ENCODE results near the gene TEN1. TPM values are rescaled to one million over a fixed set of nuclear protein-coding genes. Genes with fewer than 3 reads are reported as not detected.
A peak's percentile ranks its signal among the peaks of the same experiment; 100 is the strongest.
"Not testable (repeated sequence)": the region's sequence is repeated elsewhere in the genome, so short reads cannot be mapped to it uniquely, and the experiment has no call there.

Gene TEN1, protein sequence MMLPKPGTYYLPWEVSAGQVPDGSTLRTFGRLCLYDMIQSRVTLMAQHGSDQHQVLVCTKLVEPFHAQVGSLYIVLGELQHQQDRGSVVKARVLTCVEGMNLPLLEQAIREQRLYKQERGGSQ
- 10 to 100 TPM; 23.5 to 27.0 (median 25.5) TPM for polyA plus RNA-seq (ENCODE audit: insufficient read length in 3 of 3)
- long read RNA-seq, donor 1, transcript TEN1-201 (4 exons, 994 nt) = major isoform, 16 of 16 reads
- long read RNA-seq, donor 1, partial matches to known transcripts = 0 of 16 reads
- long read RNA-seq, donor 1, other reads (novel, unspliced or antisense) = 0 of 16 reads
- long read RNA-seq, donor 2, transcript TEN1-201 (4 exons, 994 nt) = major isoform, 22 of 22 reads
- long read RNA-seq, donor 2, partial matches to known transcripts = 0 of 22 reads
- long read RNA-seq, donor 2, other reads (novel, unspliced or antisense) = 0 of 22 reads
- long read RNA-seq, donor 3, transcript TEN1-201 (4 exons, 994 nt) = major isoform, 21 of 21 reads
- long read RNA-seq, donor 3, partial matches to known transcripts = 0 of 21 reads
- long read RNA-seq, donor 3, other reads (novel, unspliced or antisense) = 0 of 21 reads
- long read RNA-seq, donor 4, transcript TEN1-201 (4 exons, 994 nt) = major isoform, 19 of 19 reads
- long read RNA-seq, donor 4, partial matches to known transcripts = 0 of 19 reads
- long read RNA-seq, donor 4, other reads (novel, unspliced or antisense) = 0 of 19 reads
- long read RNA-seq, donor 5, transcript TEN1-201 (4 exons, 994 nt) = major isoform, 13 of 13 reads
- long read RNA-seq, donor 5, partial matches to known transcripts = 0 of 13 reads
- long read RNA-seq, donor 5, other reads (novel, unspliced or antisense) = 0 of 13 reads
- long read RNA-seq, donor 6, transcript TEN1-201 (4 exons, 994 nt) = major isoform, 17 of 17 reads
- long read RNA-seq, donor 6, partial matches to known transcripts = 0 of 17 reads
- long read RNA-seq, donor 6, other reads (novel, unspliced or antisense) = 0 of 17 reads
- long read RNA-seq, donor 7, transcript TEN1-201 (4 exons, 994 nt) = major isoform, 15 of 16 reads
- long read RNA-seq, donor 7, partial matches to known transcripts = 0 of 16 reads
- long read RNA-seq, donor 7, other reads (novel, unspliced or antisense) = 0 of 16 reads
- long read RNA-seq, donor 8, transcript TEN1-201 (4 exons, 994 nt) = major isoform, 13 of 13 reads
- long read RNA-seq, donor 8, partial matches to known transcripts = 0 of 13 reads
- long read RNA-seq, donor 8, other reads (novel, unspliced or antisense) = 0 of 13 reads
- long read RNA-seq, donor 9, transcript TEN1-201 (4 exons, 994 nt) = major isoform, 21 of 26 reads
- long read RNA-seq, donor 9, partial matches to known transcripts = 5 of 26 reads
- long read RNA-seq, donor 9, other reads (novel, unspliced or antisense) = 0 of 26 reads
- long read RNA-seq, donor 10, transcript TEN1-201 (4 exons, 994 nt) = major isoform, 19 of 19 reads
- long read RNA-seq, donor 10, partial matches to known transcripts = 0 of 19 reads
- long read RNA-seq, donor 10, other reads (novel, unspliced or antisense) = 0 of 19 reads
- long read RNA-seq, donor 11, transcript TEN1-201 (4 exons, 994 nt) = major isoform, 20 of 20 reads
- long read RNA-seq, donor 11, partial matches to known transcripts = 0 of 20 reads
- long read RNA-seq, donor 11, other reads (novel, unspliced or antisense) = 0 of 20 reads
- long read RNA-seq, donor 12, transcript TEN1-201 (4 exons, 994 nt) = major isoform, 26 of 26 reads
- long read RNA-seq, donor 12, partial matches to known transcripts = 0 of 26 reads
- long read RNA-seq, donor 12, other reads (novel, unspliced or antisense) = 0 of 26 reads
- long read RNA-seq, donor 13, transcript TEN1-201 (4 exons, 994 nt) = major isoform, 8 of 8 reads
- long read RNA-seq, donor 13, partial matches to known transcripts = 0 of 8 reads
- long read RNA-seq, donor 13, other reads (novel, unspliced or antisense) = 0 of 8 reads
- long read RNA-seq, donor 14 = 0 reads
- long read RNA-seq, donor 15 = 0 reads
- long read RNA-seq, donor 16, transcript TEN1-201 (4 exons, 994 nt) = major isoform, 25 of 25 reads
- long read RNA-seq, donor 16, partial matches to known transcripts = 0 of 25 reads
- long read RNA-seq, donor 16, other reads (novel, unspliced or antisense) = 0 of 25 reads

DNA sequence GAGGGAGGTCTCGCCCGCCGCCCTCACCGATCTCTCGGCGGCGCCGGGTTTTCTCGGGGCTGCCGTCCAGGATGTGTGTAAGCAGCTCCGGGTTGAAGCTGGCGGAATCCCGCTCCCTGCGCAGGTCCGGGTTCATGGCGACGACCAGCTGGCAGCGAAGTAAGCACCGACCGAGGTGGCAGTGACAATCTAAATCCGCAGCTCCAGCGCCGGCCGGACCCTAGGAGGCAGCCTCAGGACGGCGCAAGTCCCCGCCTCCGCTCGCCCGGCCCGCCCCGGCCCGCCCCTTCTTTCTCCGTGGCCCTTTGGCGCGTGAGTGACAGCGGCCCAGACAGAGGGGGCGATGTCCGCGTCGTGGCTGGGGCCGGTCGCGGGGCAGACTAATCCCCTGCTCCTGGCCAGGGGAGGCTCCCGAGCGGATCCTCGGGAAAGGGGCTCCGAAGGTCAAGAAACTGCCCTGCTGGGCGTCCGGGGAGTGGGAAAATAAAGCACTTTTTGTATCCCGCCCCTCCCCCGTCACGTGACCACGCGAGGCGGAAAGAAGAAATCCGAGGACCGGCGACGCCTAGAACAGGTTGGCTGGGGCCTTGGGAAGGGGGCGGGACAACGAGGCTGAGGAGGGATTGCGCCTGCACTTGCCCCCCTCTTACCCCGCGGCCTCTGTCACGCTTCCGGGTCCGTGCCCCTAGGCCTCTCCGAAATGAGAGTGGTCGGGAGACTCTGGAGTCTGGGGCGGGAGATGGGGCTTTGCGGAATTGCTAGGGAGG is at the start of gene TEN1, which contains the start of gene ACOX1:
TSS of gene TEN1 (plus strand) at position 303 of the 767 bp plus-strand sequence. CDS start 6,953 bp downstream, outside the sequence.
TSS of gene ACOX1 (minus strand) at position 229 of the 767 bp plus-strand sequence. CDS start at position 136, 93 bp downstream.
- peak; percentile 98 for DNase-seq

DNA sequence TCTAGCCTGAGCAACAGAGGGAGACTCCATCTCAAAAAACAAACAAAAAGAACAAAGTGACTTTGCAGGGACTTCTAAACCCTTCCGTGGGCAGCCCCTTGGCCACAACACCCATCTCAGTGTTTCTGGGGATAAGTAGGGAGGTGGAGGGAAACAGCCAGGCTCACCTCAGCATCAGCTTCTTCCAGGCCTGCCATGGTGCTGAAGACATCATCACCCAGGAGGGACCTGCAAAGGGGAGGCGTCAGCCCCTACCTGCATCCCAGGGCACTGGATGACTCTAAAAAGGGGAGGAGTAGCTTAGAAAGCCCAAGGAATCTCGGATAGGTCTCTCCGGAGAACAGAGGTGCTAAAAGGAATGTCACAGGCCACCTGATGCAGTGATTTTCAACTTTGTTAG is 48.0 kb upstream of the TEN1 start:
- DNase-seq = no peak

DNA sequence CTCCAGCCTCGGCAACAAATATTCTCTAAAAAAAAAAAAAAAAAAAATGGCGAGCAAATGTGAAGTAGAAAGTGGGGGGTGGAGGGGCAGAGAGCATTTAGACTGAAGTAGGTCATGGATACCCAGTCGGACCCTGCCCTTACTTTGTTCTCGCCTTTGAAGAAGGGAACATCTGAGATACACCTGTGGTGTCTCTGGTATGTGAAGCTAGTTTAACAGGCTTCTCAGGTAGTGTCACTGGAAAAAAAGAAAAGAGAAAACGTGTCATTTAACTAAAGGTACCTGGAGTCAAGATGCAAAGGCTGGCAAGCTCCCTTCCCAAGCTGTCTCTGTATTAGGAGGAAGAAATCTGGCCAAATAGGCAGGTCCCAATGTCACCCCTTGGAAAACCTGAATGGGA is 46.2 kb upstream of the TEN1 start:
- no peak for DNase-seq

DNA sequence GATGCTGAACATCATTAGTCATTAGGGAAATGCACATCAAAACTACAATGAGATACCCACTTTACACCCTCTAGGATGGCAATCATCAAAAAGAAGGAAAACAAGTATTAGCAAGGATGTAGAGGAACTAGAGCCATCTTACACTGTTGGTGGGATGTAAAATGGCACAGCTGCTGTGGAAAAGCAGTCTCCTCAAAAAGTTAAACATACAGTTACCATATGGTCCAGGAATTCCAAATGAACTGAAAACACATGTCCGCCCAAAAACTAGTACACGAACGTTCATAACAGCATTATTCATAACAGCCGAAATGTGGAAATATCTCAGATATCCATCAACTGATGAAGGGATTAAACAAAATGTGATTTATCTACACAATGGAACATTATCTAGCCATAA is 45.2 kb upstream of the TEN1 start:
- no peak for DNase-seq

DNA sequence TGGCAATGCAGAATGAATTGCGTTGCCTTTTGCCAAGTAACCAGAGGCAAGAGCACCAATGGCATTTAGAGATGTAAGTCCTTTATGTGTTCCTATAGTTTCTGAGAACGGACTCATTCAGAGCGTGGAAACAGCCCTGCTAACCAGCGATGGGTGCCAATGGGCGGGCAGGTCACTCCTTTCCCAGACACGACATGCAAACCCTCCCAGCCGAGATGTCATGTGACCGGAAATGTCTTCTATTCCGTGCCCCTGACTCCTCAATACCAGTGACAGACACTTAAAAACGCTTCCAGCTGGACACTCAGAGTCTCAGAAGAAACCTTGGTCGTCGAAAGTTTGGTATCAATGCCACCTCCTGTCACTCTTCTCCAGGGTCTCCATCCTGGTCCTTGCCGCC is 41.4 kb upstream of the TEN1 start:
- no peak for DNase-seq

DNA sequence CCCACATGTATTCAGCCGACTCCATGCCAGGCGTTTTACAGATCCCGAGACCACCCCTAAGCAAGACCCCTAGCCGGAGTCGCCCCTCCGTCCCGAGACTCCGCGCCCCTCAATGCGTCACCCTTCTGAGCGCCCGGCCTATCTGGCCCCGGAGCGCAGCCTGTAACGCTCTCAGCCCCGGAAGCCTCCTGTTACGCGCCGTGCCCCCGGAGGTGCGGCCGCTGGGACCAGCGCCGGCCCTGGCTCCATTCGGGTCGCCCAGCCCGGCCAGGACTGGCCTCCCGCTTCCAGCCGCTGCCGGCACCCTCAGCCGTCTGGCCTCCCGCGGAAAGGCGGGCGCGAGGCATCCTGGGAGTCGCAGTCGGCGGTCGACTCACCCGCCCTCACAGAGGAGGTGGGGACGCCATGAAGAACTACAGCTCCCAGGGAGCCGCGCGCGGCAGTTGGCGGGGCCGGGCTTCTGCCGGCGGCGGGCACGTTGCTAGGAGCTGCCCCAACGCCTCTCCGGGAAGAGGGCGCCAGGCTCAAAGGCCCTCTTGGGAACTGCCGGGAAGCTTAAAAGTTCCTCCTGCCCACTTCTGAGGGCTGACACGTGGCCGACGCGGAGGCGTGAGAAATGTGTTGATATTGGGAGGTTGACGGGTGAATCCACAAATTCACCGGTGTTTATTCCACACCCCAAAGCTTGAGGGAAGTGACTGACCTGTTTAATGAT is 38.2 kb upstream of the TEN1 start, which contains the start of gene FBF1:
TSS of gene FBF1 (minus strand) at position 316 of the 715 bp plus-strand sequence. CDS start 2,893 bp downstream, outside the sequence.
- DNase-seq = peak; percentile 95

DNA sequence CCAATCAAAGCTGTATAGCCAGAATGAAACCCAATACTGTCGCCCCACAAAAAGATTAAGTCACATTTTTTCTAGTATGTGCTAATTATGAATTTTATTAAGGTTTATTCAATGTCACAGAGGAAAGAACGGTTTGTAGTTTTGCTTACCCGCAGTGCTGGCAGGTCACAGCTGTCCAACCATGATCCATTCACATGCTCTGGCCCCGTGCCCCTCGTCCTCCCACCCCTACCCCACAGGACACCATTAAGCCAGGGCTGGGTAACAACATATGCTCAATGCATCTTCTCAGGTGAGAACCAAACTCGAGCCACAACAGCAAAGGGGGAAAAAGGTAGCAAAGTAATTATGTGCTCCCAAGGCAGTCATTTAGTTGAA is 37.6 kb upstream of the TEN1 start:
- DNase-seq = no peak

DNA sequence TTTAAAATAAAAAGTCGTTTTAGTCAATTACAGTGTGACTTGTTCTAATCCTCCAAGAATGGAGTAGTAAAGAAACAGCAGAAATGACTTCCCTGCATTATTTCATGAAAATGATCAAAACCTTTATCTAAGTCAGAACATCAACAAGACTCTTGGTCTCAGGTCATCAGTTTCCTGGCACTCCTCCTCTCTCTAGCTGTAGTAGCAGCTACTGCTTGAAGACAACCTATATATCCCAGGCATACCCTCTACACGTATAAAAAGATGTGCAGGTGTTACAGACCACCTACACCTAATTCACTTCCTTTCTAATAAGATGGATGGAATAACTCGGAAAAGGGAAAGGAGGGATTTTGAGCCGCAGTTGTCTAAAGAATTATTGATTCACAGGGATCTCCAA is 36.6 kb upstream of the TEN1 start:
- DNase-seq = no peak

DNA sequence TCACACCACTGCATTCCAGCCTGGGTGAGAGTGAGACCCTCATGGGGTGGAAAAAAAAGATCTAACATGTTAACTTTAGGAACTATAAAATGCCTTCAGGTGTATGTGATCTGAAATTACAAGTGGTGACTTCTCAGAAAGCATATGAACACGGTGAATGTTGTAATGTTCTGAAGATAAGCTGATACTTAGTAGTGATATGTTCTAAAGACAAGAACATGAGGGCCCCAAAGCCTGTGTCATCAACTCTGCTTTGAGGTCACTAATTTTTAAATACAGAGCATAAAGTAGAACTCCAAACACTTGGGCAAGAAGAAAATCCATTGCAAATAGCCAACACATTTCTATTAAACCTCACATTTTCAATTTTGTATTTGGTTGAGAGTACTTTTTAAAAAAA is 35.5 kb upstream of the TEN1 start:
- DNase-seq = no peak

DNA sequence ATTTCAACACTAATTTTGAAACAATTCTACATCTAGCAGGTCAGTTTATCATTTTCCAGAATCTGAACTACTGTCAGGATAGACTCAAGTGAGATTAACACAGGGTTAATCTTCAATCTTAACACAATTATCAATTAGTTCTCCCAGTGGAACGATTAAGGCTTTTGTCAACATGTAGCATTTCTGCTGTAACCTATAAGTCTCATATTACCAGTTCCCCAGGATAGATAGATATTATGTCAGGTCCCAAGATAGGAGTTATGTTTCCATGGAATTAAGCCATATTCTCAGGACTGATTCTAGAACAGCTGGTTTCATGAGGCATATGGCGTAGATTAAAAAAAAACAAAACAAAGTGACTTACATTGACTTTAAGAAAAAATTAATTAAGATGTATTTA is 33.8 kb upstream of the TEN1 start:
- DNase-seq = no peak

DNA sequence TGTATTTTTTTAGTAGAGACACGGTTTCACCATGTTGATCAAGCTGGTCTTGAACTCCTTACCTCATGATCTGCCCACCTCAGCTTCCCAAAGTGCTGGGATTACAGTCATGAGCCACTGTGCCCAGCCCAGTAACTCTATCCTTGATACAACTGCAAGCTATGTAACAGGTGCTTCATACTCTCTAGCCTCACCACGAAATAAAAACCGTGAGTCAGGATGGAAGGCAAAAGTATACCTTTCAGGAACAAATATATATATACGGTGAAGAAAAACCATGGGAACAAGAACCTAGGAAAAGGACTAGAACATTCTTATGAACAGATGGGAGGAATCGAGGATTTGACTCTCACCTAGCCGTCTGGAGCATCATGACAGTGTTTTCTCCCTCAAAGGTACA is 28.6 kb upstream of the TEN1 start:
- DNase-seq = no peak

DNA sequence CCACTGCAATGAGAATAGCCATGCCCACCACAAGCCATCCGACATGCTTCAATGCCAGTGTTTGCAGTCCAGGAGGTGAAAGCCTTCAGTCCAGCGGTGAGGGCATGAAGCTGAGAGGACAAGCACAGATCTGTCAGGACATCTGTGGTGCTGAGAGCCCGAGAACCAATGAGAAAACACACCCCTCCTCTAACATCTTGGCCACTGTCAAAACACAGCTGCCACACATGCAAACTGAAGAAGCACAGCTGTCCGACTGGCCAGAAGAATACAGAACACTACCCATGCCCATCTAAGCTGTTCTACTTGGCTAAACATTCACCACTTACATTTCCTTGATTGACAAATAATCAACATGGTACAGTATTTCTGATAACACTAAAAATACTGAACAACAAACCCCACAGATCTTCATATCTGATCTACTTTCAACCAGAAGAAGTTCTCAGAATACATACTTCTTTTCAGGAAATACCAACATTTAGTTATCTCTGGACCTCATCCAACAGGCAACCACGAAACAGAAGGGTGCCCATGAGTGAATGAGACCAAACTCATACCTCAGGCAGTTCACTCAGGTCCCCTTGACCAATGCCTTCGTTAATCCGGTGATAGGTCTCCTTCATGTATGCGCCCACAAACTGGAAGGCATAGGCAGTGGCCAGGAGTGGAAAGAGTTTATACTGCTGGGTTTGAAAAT is 28.0 kb upstream of the TEN1 start:
- DNase-seq = peak; percentile 24

DNA sequence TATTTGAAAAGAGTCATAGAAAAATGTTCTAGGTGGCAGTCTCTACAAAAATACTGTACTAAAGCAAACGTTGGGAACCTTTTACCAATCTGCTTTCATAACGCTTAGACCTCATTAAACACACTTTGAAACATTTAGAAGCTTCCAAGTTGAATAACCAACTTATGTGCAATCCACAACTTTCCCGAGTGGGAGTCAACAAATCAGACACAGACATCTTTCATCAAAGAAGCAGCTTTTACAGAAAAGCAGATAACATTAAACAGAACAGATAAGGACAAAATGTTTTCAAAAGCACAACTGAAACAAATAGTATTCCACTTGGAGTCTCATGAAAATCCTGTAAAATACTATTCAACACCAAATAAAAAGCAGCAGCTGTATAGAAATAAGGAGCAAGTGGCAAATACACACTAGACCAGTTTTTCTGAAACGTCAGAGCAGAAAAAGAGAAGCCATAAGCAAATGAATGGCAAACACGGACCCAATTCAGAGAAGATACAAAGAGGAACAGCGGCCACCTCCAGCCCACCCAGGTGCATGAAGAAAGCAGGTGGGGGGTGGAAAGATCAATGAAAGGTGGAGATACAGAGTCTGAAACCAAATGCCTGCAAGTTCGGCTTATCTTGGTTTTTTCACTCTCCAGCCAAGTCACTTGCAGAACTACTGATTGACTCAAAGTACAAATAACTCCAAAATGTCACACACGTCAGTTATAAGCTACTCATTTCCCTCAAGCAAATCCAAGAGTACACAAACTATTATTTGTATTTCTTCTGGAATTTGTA is 19.8 kb upstream of the TEN1 start:
- DNase-seq = no peak

DNA sequence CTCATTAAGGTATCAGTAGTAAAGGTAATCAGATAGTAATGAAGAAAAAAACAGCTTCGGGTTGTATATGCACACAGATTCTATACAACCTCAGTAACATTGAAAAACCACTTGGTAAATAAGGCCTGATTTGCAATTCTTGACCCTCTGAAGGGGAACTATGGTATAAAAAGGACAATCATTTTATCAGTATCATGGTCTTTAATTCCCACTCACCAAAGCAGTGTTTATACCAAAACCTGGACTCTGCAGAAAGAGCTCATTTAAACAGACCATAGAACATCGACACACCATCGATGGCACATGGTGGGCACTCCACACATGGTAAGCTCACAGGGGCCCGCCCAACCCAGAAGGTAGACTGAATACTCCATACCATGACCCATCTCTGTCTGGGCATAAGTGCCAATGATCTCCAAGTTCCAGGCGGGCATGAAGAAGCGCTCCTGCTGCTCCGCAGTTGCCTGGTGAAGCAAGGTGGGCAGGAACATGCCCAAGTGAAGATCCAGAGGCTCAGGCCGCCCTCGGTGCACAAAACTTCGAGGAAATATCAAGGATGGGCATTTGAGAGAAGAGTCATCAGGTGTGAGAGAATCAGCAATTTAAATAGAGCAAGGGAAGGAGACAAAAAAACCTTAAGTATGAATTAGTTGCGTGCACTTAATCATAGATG is 19.1 kb upstream of the TEN1 start:
- no peak for DNase-seq

DNA sequence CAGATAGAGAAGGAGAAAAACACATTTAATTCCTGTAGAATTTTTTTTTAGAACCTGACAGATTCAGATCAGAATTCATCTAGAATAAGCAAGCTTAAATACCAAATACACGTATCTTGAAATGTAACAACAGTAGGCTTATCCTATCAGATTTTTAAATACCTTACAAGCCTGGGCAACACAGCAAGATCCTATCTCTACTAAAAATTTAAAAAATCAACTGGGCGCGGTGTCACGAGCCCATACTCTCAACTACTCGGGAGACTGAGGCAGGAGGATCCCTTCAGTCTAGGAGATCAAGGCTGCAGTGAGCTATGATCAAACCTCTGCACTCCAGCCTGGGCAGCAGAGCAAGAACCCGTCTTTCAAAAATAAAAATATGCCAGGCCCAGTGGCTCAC is 13.6 kb upstream of the TEN1 start:
- no peak for DNase-seq

DNA sequence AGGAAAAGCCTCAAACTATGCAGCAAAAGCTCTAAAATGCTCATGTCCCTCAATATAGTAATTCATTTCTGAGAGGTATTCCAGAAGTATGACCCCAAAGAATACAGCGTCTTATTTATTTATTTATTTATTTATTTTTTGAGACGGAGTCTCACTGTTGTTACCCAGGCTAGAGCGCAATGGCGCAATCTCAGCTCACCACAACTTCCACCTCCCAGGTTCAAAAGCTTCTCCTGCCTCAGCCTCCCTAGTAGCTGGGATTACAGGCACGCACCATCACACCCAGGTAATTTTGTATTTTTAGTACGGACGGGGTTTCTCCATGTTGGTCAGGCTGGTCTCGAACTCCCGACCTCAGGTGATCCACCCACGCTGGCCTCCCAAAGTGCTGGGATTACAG is 10.0 kb upstream of the TEN1 start:
- not testable (repeated sequence) for DNase-seq
